Measurements from ENCODE around the gene OR2L8. TPM values are rescaled to one million over a fixed set of nuclear protein-coding genes. Genes with fewer than 3 reads are reported as not detected.

OR2L8 gene, protein sequence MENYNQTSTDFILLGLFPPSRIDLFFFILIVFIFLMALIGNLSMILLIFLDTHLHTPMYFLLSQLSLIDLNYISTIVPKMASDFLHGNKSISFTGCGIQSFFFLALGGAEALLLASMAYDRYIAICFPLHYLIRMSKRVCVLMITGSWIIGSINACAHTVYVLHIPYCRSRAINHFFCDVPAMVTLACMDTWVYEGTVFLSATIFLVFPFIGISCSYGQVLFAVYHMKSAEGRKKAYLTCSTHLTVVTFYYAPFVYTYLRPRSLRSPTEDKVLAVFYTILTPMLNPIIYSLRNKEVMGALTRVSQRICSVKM
- not detected for total RNA-seq

GRCh38 chr1:247948558-247948957 is at the start of gene OR2L8:
OR2L8 (plus strand) TSS chr1:247948858; CDS start chr1:247948858, 0 bp downstream.
- no peak for DNase-seq

GRCh38 chr1:247904122-247904521 is 44.5 kb upstream of the OR2L8 start:
- no peak for DNase-seq

DNA sequence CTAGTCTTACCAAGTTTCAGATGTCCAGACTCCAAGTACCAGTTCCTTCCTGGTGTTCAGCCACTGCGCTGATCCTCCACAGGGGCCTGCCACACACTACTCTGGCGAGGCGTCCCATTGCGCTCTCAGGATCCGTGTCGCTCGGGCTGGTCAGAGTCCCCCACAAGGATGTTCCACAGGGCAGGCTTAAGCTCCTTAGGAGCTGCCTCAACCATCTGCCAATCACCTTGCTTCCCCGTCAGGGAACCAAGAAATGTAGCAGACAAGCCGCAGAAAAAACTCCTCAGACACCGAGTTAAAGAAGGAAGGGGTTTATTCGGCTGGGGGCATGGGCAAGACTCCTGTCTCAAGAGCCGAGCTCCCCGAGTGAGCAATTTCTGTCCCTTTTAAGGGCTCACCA is 43.5 kb upstream of the OR2L8 start:
- DNase-seq, result no peak

DNA sequence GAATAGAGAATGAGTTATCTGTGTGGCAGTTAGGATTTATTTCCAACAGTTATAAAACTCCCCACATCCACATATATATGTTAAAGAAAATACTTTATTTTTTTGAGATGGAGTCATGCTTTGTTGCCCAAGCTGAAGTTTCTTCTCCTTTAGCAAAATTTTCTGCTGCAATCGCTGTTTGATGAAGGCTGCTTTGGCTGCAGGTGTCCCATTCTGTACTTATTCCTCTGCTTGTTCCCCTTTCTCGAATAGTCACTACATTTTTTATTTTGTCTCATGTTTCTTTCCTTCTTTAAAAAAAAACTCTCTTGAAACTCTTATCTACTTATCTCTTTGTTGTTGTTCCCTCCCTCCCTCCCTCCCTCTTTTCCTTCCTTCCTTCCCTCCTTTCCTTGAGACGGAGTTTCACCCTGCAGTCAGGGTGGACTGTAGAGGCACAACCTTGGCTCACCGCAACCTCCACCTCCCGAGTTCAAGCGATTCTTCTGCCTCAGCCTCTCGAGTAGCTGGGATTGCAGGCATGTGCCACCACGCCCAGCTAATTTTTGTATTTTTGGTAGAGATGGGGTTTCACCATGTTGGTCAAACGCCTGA is 42.7 kb upstream of the OR2L8 start:
- DNase-seq, result no peak

GRCh38 chr1:247906504-247907047 is 42.1 kb upstream of the OR2L8 start:
- DNase-seq, result no peak

- no peak for DNase-seq
Measured at GRCh38 chr1:247908766-247909165, 39.9 kb upstream of the OR2L8 start.

DNA sequence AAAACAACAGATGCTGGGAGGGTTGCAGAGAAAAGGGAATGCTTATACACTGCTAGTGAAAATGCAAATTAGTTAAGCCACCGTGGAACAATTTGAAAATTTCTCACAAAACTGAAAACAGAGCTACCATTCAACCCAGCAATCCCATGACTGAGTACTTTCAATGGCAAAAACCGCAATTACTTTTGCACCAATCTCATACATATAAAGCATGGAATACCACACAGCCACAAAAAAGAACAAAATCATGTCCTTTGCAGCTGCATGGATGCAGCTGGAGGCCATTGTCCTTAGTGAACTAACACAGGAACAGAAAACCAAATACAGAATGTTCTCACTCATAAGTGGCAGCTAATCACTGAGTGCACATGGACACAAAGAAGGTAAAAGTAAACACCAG is 34.9 kb upstream of the OR2L8 start:
- no peak for DNase-seq

- DNase-seq, result no peak
Measured at GRCh38 chr1:247914941-247915662, 33.6 kb upstream of the OR2L8 start.

- DNase-seq, result no peak
Measured at GRCh38 chr1:247919952-247920351, 28.7 kb upstream of the OR2L8 start, which contains the start of gene OR2T8. OR2T8 (plus strand) TSS chr1:247920252; CDS start chr1:247921018, 766 bp downstream.

GRCh38 chr1:247923941-247924340 is 24.7 kb upstream of the OR2L8 start:
- DNase-seq, result no peak

DNA sequence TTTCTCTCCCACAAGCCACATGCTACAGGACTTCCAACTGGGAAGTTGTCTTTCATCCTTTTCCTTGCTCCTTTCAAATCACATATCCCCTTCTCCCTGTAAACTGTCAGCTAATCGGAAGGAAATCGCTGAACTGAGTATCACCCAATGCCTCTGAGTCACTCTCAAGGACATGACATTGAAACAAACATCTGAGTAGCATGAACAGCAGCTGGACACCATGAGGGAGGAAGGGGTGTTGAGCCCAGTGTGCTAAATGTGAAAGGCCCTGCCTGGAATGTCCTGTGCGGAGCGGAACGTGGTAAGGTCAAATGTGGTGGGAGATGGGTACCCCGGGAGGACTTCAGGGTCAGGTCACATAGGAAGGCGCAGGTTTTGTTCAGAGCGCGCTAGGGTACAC is 23.8 kb upstream of the OR2L8 start, which contains the start of gene OR2AJ1:
Gene OR2AJ1 (plus strand): TSS at position 22 of the 400 bp plus-strand sequence. CDS start 8,880 bp downstream, outside the sequence.
- no peak for DNase-seq

DNA sequence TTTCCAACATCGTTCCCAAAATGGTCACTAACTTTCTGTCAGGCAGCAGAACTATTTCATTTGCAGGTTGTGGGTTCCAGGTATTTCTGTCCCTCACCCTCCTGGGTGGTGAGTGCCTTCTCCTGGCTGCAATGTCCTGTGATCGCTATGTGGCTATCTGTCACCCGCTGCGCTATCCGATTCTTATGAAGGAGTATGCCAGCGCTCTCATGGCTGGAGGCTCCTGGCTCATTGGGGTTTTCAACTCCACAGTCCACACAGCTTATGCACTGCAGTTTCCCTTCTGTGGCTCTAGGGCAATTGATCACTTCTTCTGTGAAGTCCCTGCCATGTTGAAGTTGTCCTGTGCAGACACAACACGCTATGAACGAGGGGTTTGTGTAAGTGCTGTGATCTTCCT is 14.7 kb upstream of the OR2L8 start:
- DNase-seq, result no peak

DNA sequence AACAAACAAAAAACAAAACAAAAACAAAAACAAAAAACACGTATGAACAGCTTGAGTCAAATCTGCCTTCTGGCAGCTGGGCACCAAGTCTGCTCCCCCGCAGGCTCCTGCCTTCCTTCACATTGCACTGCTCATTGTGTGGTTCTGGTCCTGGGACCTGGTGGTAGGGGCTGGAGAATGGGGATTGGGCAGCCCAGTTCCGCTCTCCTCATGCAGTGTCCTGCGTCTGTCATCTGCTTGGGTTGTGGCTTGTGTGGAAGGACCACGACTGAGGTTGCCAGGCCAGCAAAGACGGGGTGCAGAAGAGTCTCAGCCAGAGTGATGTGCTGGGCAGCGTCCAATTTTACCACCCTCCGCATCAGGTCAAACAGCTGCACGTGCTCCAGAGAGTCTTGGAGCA is 12.9 kb upstream of the OR2L8 start:
- DNase-seq, result no peak

- DNase-seq, result no peak
Measured at GRCh38 chr1:247936415-247936814, 12.2 kb upstream of the OR2L8 start.

DNA sequence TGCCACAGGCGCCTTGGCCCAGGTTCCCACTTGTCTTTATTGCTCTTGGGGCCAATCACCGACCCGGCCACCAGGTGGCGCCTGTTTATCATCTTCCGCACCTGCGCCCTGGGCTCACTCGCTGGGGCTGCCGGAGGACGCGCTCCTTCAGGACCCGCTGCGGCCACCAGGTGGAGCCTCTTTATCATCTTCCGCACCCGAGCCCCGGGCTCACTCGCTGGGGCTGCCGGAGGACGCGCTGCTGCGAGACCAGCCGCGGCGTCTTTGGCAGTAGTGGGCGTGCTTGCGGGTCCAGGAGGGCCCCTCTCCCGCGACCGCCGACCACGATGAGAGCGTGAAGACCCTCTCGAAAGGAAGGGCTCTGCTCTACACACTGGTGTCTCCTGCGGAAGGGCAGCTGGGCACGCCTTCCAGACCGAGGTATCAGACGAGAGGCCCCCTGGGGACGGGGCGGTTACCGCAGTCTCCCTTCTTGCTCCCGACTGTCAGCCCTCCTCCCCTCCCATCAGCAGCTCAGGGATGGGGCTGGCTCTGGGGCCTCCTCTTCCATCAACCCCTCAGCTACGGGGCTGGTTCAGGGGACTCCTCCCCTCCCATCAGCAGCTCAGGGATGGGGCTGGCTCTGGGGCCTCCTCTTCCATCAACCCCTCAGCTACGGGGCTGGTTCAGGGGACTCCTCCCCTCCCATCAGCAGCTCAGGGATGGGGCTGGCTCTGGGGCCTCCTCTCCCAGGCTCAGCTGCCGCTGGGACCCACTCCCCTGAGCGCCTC is 11.5 kb upstream of the OR2L8 start:
- DNase-seq, result peak; percentile 46

DNA sequence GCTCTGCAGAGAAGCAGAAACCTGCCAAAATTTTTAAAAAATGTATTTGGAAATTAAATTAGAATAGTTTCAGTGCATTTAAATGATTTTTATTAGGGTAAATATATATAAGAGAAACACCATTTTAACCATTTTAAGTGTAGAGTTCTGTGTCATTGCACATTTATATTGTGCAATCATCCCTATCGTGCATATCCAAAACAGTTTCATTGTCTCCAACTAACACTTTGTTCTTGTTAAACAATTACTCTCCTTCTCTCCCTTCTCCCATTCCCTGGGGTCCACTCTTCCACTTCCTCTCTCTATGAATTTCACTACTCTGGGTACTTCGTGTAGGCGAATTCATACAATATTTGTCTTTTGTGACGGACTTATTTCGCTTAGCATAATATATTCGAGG is 6.0 kb upstream of the OR2L8 start:
- no peak for DNase-seq

GRCh38 chr1:247953408-247953807 is 4.8 kb downstream of the OR2L8 start:
- no peak for DNase-seq

DNA sequence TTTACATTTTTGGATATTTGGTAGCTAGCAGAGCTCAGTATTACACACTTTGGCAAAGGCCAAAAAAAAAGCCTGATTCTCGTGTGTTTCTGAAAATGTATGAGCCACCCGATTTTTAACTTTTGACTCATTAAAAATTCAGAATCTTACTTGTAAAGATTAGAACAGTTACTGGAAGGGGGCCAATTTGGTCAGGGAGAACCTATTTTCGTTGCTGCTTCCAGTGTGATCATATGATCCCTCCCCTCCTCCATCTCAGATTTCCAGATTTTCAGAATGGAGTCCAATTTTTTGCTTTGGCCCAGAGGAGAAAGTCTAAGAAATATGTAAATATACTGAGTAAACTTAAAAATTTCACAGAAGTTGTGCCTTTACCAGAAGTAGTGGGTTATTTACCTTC is 13.1 kb downstream of the OR2L8 start:
- DNase-seq, result no peak

GRCh38 chr1:247962911-247963588 is 14.4 kb downstream of the OR2L8 start:
- DNase-seq, result no peak

- DNase-seq, result no peak
Measured at GRCh38 chr1:247964933-247965332, 16.3 kb downstream of the OR2L8 start, which contains the start of gene OR2AK2. OR2AK2 (plus strand) TSS chr1:247965233; CDS start chr1:247965377, 144 bp downstream.

- no peak for DNase-seq
Measured at GRCh38 chr1:247966532-247967204, 18.0 kb downstream of the OR2L8 start.

Data from effector CD4-positive, alpha-beta T cell (primary cell).